GM11168 (cell line): ENCODE data around the gene FOXF2.

Experiments used
- in situ Hi-C: fragments of 300-500 bp; cut with MboI; formaldehyde crosslinking; loops from one replicate; pipeline ENCODE4 v1.12.0; 2022; ENCODE audit warnings: low sequenced_read_pairs; ENCODE audit not compliant: unreplicated experiment

FOXF2 gene

GRCh38 chr6:1436334-1437306 lies 47.2 kb downstream of the FOXF2 start:
- in situ Hi-C loops, result no loop called here

DNA sequence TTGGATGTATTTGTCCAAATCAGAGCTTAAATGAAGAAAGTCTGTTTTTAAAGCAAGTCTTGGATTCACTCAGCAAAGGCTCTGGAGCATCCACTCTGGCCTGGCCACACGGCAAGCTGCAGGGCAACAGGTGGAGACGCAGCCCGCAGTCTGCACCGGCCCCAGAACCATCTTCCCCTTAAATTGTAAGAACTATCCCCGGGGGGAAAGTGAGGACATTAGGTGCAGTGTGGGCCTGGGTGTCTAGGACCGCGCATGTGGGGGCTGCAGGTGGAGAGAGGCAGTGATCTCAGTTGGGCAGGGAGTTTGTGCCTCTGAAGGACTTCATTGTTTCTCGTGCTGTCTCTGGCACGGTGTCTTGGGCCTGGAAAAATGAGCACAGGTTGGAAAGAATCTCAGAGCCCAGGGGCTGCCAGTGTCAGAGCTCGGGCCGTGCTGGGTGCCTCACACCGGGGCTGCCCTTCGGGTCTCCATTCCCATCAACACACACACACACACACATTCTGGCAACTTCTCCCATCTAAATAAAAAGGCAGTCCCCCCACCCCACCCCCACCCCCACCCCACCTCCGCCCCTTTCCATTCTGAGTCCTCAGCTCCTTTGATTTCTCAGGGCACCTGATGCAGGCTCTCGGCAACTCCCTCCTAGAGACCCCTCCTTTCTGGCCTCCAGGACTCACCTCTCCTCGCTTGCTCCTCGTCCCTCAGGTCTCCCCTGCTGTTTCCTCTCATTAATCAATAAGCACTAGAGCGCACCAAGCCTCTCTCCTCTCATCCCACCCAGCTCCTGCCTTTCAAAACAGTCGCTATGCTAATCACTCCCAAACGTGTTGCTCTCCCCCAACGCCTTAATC lies 48.4 kb downstream of the FOXF2 start:
- in situ Hi-C loops, result no loop called here

DNA sequence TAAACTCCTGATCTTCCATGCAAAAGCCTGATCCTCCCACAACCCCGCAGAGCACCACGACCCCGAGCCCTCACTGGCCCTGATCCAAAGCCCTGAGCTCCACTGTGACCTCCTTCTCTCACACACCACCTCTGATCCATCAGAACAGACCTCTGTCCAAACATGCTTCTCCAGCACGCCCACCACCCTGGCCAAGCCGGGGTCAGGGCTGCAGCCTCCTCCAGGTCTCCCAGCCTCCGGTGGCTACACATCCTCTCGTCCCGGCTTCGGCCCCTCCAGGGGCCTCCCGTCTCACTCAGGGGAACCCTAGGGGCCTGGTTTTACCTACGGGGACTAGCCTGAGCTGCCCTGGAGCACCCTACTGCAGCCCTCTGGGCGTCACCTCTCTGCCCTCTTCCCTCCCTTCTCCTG lies 49.1 kb downstream of the FOXF2 start:
- in situ Hi-C loops, result no loop called here

DNA sequence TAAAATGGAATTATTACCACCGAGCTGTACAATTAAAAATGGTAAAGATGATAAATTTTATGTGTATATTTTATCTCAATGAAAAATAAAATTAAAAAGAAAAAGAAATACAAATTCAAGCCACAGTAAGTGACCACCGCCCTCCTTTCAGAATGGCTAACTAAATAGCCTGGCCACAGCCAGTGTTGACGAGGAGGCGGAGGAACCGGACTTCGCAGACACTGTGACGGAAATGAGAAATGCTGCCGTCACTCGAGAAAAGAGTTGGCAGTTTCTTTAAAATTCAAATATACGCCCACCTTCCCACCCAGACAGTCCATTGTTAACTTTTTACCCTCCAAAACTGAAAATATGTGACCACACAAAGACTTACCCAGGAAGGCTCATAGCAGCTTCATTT lies 50.0 kb downstream of the FOXF2 start:
- in situ Hi-C loops, result no loop called here

GRCh38 chr6:1442929-1443328 lies 53.6 kb downstream of the FOXF2 start:
- in situ Hi-C loops, result no loop called here
